ENCODE data around the gene ENHO. TPM values are rescaled to one million over a fixed set of nuclear protein-coding genes. Genes with fewer than 3 reads are reported as not detected.

ENHO gene
- polyA plus RNA-seq, 3 donors = 2.3 to 3.2 (median 2.7) TPM

DNA sequence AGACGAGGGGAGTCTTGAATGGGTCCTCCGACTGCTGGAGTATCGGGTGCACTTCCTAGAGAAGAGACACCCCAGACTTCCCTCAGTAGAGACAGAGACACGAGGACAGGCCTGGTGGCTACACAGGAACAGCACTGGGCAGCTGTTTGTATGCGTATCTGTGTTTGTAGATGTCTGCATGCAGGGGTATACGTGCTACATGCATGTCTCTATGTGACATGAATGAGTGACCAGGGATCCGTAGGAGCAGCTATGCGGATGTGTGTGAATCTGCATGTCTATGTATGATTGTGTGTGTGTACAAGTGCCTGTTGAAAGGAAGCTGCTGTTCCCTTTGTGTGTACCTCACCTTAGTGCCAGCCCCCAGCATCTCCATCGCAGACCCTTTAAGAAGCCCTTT, 35.6 kb upstream of the ENHO start:
- WGBS (ENCODE audit: insufficient coverage) = 79% methylated on average over 6 of the region's 9 CpGs
- no peak for DNase-seq
- intact Hi-C loops (cut with micrococcal nuclease) = no loop called here
- Mint-ChIP-seq H3K4me3 (peak overlapping the region in 1 of 2 donors; percentile 32), H3K27me3 (ENCODE audit: low read depth in 3 of 3) (peaks cover 19 to 31% (median 27%) of the 10 kb centered on the region in 3 donors), H3K9me3 (peaks cover 0 to 10% (median 7%) of the 10 kb centered on the region in 7 donors), H3K4me1 (no peaks in the 10 kb centered on the region), H3K27ac (no peak overlapping the region), H3K36me3 (no peaks in the 10 kb centered on the region)
- Histone ChIP-seq H2AFZ (ENCODE audit: insufficient read depth, low read depth, low read length, poor library complexity, severe bottlenecking) (no peak overlapping the region), H3K36me3 (replicated peaks in 1 of 2; ENCODE audit: control insufficient read depth in 1 of 2, insufficient read depth in 2 of 2, low read length in 2 of 2) (no peaks in the 10 kb centered on the region), H3K27me3 (ENCODE audit: control insufficient read depth in 2 of 2, insufficient read depth in 2 of 2, low read length in 2 of 2) (peaks cover 0 to 14% of the 10 kb centered on the region in 2 donors), H3K4me1 (ENCODE audit: control insufficient read depth in 1 of 2, insufficient read depth in 2 of 2, low read length in 2 of 2) (no peaks in the 10 kb centered on the region), H3K79me2 (ENCODE audit: insufficient read depth, low read length) (no peaks in the 10 kb centered on the region), H3K27ac (ENCODE audit: low read depth in 1 of 2, low read length in 2 of 2) (no peak overlapping the region), H4K20me1 (ENCODE audit: insufficient read depth, low read length) (no peaks in the 10 kb centered on the region), H3K9me3 (replicated peaks in 1 of 2; ENCODE audit: control insufficient read depth in 1 of 2, insufficient read depth in 1 of 2, low read length in 2 of 2) (peaks cover 0 to 7% of the 10 kb centered on the region in 2 donors), H3K4me2 (replicated peaks; ENCODE audit: extremely low read depth, low read length, poor library complexity, severe bottlenecking) (no peak overlapping the region), H3K9ac (ENCODE audit: insufficient read depth, low read length, poor library complexity, severe bottlenecking) (no peak overlapping the region), H3K4me3 (replicated peaks in 1 of 3; ENCODE audit: low read depth in 2 of 3, low read length in 3 of 3) (no peak overlapping the region)
- TF ChIP-seq, protein P1, sequence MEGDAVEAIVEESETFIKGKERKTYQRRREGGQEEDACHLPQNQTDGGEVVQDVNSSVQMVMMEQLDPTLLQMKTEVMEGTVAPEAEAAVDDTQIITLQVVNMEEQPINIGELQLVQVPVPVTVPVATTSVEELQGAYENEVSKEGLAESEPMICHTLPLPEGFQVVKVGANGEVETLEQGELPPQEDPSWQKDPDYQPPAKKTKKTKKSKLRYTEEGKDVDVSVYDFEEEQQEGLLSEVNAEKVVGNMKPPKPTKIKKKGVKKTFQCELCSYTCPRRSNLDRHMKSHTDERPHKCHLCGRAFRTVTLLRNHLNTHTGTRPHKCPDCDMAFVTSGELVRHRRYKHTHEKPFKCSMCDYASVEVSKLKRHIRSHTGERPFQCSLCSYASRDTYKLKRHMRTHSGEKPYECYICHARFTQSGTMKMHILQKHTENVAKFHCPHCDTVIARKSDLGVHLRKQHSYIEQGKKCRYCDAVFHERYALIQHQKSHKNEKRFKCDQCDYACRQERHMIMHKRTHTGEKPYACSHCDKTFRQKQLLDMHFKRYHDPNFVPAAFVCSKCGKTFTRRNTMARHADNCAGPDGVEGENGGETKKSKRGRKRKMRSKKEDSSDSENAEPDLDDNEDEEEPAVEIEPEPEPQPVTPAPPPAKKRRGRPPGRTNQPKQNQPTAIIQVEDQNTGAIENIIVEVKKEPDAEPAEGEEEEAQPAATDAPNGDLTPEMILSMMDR (IDR thresholded peaks at IDR 0.05) = no peak

DNA sequence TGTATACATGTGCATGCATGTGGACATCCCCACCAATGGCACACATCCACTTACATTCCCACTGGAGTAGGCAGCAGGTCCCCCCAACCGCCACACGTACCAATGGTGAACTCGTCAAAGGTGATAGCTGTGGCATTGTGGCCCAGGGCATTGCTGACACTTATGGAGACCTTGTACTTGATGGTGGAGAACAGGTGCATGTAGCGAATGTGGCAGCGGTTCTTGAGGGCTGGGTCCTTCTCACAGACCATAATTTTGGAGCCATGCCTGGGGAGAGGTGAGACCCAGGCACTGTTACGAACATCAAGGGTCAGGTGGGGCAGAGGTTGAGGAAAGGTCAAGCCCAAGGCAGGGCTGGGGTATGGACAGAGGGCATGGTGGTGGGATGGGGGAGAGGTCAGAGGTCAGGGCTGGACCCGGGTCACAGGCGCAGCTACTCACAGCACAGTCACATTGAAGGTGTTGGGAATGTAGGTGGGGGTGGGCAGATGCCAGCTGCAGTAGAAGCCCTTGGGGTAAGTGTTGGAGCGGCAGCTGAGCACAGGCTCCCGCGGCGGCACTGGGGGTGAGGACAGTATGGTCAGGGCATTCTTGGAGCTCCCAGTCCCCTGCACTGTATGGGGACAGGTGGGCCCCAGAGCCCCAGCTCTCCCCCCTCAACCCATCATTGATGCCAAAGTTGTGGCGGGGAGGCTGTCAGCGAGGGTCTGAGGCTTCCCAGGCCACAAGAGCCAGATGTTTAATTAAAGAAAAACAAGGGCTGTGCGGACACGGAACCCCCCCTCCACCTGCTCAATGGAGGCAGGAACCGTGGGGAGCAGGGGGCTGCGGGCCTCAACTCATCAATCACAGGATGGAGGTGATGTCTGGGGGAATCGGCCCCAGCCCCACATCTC, 34.9 kb upstream of the ENHO start:
- DNase-seq = no peak
- H3K9me3 Mint-ChIP-seq = peaks cover 0 to 7% (median 7%) of the 10 kb centered on the region in 7 donors
- H3K27me3 Mint-ChIP-seq (ENCODE audit: low read depth in 3 of 3) = peaks cover 19 to 32% (median 21%) of the 10 kb centered on the region in 3 donors
- Histone ChIP-seq H3K4me2 (replicated peaks; ENCODE audit: extremely low read depth, low read length, poor library complexity, severe bottlenecking) (no peak overlapping the region), H3K27ac (ENCODE audit: low read depth in 1 of 2, low read length in 2 of 2) (no peak overlapping the region), H3K79me2 (ENCODE audit: insufficient read depth, low read length) (no peaks in the 10 kb centered on the region), H3K9me3 (replicated peaks in 1 of 2; ENCODE audit: control insufficient read depth in 1 of 2, insufficient read depth in 1 of 2, low read length in 2 of 2) (peaks cover 0 to 7% of the 10 kb centered on the region in 2 donors), H3K36me3 (replicated peaks in 1 of 2; ENCODE audit: control insufficient read depth in 1 of 2, insufficient read depth in 2 of 2, low read length in 2 of 2) (no peaks in the 10 kb centered on the region), H2AFZ (ENCODE audit: insufficient read depth, low read depth, low read length, poor library complexity, severe bottlenecking) (no peak overlapping the region), H3K9ac (ENCODE audit: insufficient read depth, low read length, poor library complexity, severe bottlenecking) (no peak overlapping the region), H3K27me3 (ENCODE audit: control insufficient read depth in 2 of 2, insufficient read depth in 2 of 2, low read length in 2 of 2) (peaks cover 0 to 14% of the 10 kb centered on the region in 2 donors), H3K4me1 (ENCODE audit: control insufficient read depth in 1 of 2, insufficient read depth in 2 of 2, low read length in 2 of 2) (no peaks in the 10 kb centered on the region), H4K20me1 (ENCODE audit: insufficient read depth, low read length) (no peaks in the 10 kb centered on the region), H3K4me3 (replicated peaks in 1 of 3; ENCODE audit: low read depth in 2 of 3, low read length in 3 of 3) (no peak overlapping the region)
- no peaks in the 10 kb centered on the region for H3K4me1 Mint-ChIP-seq
- 91% methylated on average over 12 of the region's 19 CpGs for WGBS (ENCODE audit: insufficient coverage)
- TF ChIP-seq, protein P1 (IDR thresholded peaks at IDR 0.05) = no peak
- no peak overlapping the region for H3K27ac Mint-ChIP-seq
- intact Hi-C loops (cut with micrococcal nuclease) = no loop called here
- no peaks in the 10 kb centered on the region for H3K36me3 Mint-ChIP-seq
- H3K4me3 Mint-ChIP-seq = no peak overlapping the region

Data from CD14-positive monocyte (primary cell).